Natural killer cell treated with Interleukin-12 subunit alpha and Interleukin-12 subunit beta and Interleukin-15 and Interleukin-18, amount 100 ng/mL, for 72 hours (primary cell): ENCODE measurements around the gene MRGPRG. TPM values are rescaled to one million over a fixed set of nuclear protein-coding genes. Genes with fewer than 3 reads are reported as not detected.
"Not testable (repeated sequence)": the region's sequence is repeated elsewhere in the genome, so short reads cannot be mapped to it uniquely, and the experiment has no call there.

Source experiments
- ATAC-seq, 2 donors: fragments of 150-1000 bp; cut with Tn5 transposase in 1 of 2; sonication (Bioruptor Pico), chemical (Tn5 transposase) in 1 of 2; 2 replicates each; pipeline ENCODE4 v1.10.0; 2021
- DNase-seq: peaks from one replicate; pipeline ENCODE4 v3.0.0; 2022; ENCODE audit warnings: low spot score
- H3K27ac Mint-ChIP-seq, 2 donors: 1 replicate in 1 of 2; 2 replicates in 1 of 2; pipeline ENCODE4 v1.8.0; 2022; ENCODE audit warnings: mixed read lengths in 2 of 2, mild to moderate bottlenecking in 1 of 2, moderate library complexity in 1 of 2
- H3K27me3 Mint-ChIP-seq, 2 donors: 1 replicate in 1 of 2; 2 replicates in 1 of 2; pipeline ENCODE4 v1.8.0; 2022; ENCODE audit warnings: mixed read lengths in 2 of 2
- H3K36me3 Mint-ChIP-seq: one replicate; pipeline ENCODE4 v1.8.0; 2022; ENCODE audit warnings: mixed read lengths
- H3K4me1 Mint-ChIP-seq, 2 donors: 1 replicate in 1 of 2; 2 replicates in 1 of 2; pipeline ENCODE4 v1.8.0; 2022; ENCODE audit warnings: low read depth in 2 of 2, mixed read lengths in 2 of 2, mild to moderate bottlenecking in 1 of 2
- H3K4me3 Mint-ChIP-seq: one replicate; pipeline ENCODE4 v1.8.0; 2022; ENCODE audit warnings: mixed read lengths
- H3K9me3 Mint-ChIP-seq: 2 replicates; pipeline ENCODE4 v1.8.0; 2022; ENCODE audit warnings: mixed read lengths
- total RNA-seq, 2 donors: library from RNA; stranded (reverse); gene quantifications; one replicate each; pipeline ENCODE4 v1.2.3, GENCODE V29; 2022

The MRGPRG gene, protein sequence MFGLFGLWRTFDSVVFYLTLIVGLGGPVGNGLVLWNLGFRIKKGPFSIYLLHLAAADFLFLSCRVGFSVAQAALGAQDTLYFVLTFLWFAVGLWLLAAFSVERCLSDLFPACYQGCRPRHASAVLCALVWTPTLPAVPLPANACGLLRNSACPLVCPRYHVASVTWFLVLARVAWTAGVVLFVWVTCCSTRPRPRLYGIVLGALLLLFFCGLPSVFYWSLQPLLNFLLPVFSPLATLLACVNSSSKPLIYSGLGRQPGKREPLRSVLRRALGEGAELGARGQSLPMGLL
- not detected for total RNA-seq

GRCh38 chr11:3218483-3219280, at the start of gene MRGPRG:
TSS of gene MRGPRG (minus strand) at chr11:3218813. CDS start at chr11:3218813, 0 bp downstream.
- Mint-ChIP-seq H3K27ac (no peak within 1 kb of the TSS), H3K27me3 (peaks cover 11 to 20% of the 10 kb centered on the region in 2 donors), H3K36me3 (no peaks in the 10 kb centered on the region), H3K4me3 (no peak within 1 kb of the TSS), H3K4me1 (peaks cover 7 to 10% of the 10 kb centered on the region in 2 donors), H3K9me3 (no peaks in the 10 kb centered on the region)
- DNase-seq (no peak), ATAC-seq (no peak)

- not testable (repeated sequence) for H3K36me3 Mint-ChIP-seq
These were observed 43.9 kb upstream of the MRGPRG start for GRCh38 chr11:3262548-3262947.

GRCh38 chr11:3261831-3262230, 43.2 kb upstream of the MRGPRG start:
- not testable (repeated sequence) for DNase-seq, H3K4me3 Mint-ChIP-seq, H3K4me1 Mint-ChIP-seq, H3K27ac Mint-ChIP-seq, H3K27me3 Mint-ChIP-seq, H3K9me3 Mint-ChIP-seq, H3K36me3 Mint-ChIP-seq, ATAC-seq

More at GRCh38 chr11:3262548-3262947, 43.9 kb upstream of the MRGPRG start:
- not testable (repeated sequence) for ATAC-seq, H3K27me3 Mint-ChIP-seq, H3K9me3 Mint-ChIP-seq, DNase-seq, H3K4me1 Mint-ChIP-seq, H3K4me3 Mint-ChIP-seq, H3K27ac Mint-ChIP-seq

- H3K4me3 Mint-ChIP-seq, H3K27me3 Mint-ChIP-seq, ATAC-seq, H3K27ac Mint-ChIP-seq, DNase-seq, H3K4me1 Mint-ChIP-seq, H3K36me3 Mint-ChIP-seq, H3K9me3 Mint-ChIP-seq: not testable (repeated sequence)
These were observed 38.9 kb upstream of the MRGPRG start for GRCh38 chr11:3257509-3257908.

GRCh38 chr11:3255241-3255640, 36.6 kb upstream of the MRGPRG start:
- not testable (repeated sequence) for H3K36me3 Mint-ChIP-seq, H3K27me3 Mint-ChIP-seq, H3K4me3 Mint-ChIP-seq, H3K9me3 Mint-ChIP-seq, ATAC-seq, H3K27ac Mint-ChIP-seq, H3K4me1 Mint-ChIP-seq, DNase-seq

- not testable (repeated sequence) for ATAC-seq, H3K27me3 Mint-ChIP-seq
These were observed 36.2 kb upstream of the MRGPRG start for GRCh38 chr11:3254773-3255172.

GRCh38 chr11:3245071-3245470, 26.5 kb upstream of the MRGPRG start:
- no peaks in the 10 kb centered on the region for H3K4me1 Mint-ChIP-seq
- no peak for ATAC-seq
- no peaks in the 10 kb centered on the region for H3K9me3 Mint-ChIP-seq
- no peaks in the 10 kb centered on the region for H3K36me3 Mint-ChIP-seq
- no peak overlapping the region for H3K27ac Mint-ChIP-seq
- no peak for DNase-seq
- peaks cover 14 to 17% of the 10 kb centered on the region in 2 donors for H3K27me3 Mint-ChIP-seq
- H3K4me3 Mint-ChIP-seq, result no peak overlapping the region

More at GRCh38 chr11:3254773-3255172, 36.2 kb upstream of the MRGPRG start:
- H3K27ac Mint-ChIP-seq, H3K9me3 Mint-ChIP-seq, H3K4me1 Mint-ChIP-seq, DNase-seq, H3K4me3 Mint-ChIP-seq, H3K36me3 Mint-ChIP-seq: not testable (repeated sequence)

DNA sequence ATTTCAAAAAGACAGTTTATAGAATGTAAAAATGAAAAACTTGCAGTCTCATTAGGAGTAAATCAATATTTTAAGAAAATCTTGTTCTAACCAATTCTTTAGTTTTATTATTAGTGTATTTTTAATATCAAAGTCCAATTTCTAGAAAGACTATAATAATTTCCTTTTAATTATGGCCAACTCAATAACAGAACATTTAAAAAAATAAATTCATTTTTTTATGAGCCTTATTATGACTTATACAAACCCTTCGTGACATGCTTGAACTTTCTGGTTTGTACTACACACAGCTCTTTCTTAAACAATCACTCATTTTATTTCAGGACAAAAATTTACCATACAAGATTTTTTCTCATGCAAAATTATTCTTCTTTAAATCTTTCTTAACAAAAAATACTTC, 25.3 kb upstream of the MRGPRG start:
- H3K4me1 Mint-ChIP-seq, result no peaks in the 10 kb centered on the region
- no peak overlapping the region for H3K4me3 Mint-ChIP-seq
- DNase-seq (no peak), ATAC-seq (no peak)
- no peak overlapping the region for H3K27ac Mint-ChIP-seq
- H3K9me3 Mint-ChIP-seq, result no peaks in the 10 kb centered on the region
- no peaks in the 10 kb centered on the region for H3K36me3 Mint-ChIP-seq
- peaks cover 18 to 25% of the 10 kb centered on the region in 2 donors for H3K27me3 Mint-ChIP-seq

- Mint-ChIP-seq H3K27me3 (peaks cover 16 to 30% of the 10 kb centered on the region in 2 donors), H3K4me3 (no peak overlapping the region), H3K4me1 (no peaks in the 10 kb centered on the region), H3K27ac (no peak overlapping the region), H3K36me3 (no peaks in the 10 kb centered on the region), H3K9me3 (no peaks in the 10 kb centered on the region)
- ATAC-seq, result no peak
- no peak for DNase-seq
These were observed 18.5 kb upstream of the MRGPRG start for GRCh38 chr11:3237119-3237518.

DNA sequence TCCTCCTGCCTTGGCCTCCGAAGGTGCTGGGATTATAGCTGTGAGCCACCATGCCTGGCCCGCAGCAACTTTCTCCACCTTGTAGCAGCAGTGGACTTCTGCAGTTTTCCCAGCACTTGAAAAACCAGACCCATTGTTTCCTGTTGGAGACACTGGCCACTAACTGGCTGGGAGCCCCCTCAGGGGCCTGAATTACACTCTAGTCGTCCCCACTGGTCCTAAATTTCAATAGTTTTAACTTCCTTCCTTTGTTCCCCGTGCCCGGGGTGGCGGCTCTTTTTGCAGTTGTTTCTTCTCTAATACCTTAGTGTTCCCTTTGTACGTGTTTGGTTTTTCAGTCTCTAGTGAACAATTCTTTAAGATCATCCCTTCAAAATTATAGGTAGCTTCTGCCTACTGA, 16.2 kb upstream of the MRGPRG start:
- DNase-seq, result no peak
- no peaks in the 10 kb centered on the region for H3K9me3 Mint-ChIP-seq
- no peak for ATAC-seq
- H3K4me1 Mint-ChIP-seq, result no peaks in the 10 kb centered on the region
- no peak overlapping the region for H3K4me3 Mint-ChIP-seq
- H3K27ac Mint-ChIP-seq, result no peak overlapping the region
- H3K36me3 Mint-ChIP-seq, result no peaks in the 10 kb centered on the region
- H3K27me3 Mint-ChIP-seq, result peaks cover 16 to 28% of the 10 kb centered on the region in 2 donors

- Mint-ChIP-seq H3K27ac (no peak overlapping the region), H3K4me1 (no peaks in the 10 kb centered on the region), H3K9me3 (no peaks in the 10 kb centered on the region), H3K36me3 (no peaks in the 10 kb centered on the region), H3K27me3 (peaks cover 15 to 22% of the 10 kb centered on the region in 2 donors), H3K4me3 (no peak overlapping the region)
- DNase-seq (no peak), ATAC-seq (no peak)
These were observed 14.3 kb upstream of the MRGPRG start for GRCh38 chr11:3232956-3233355.

GRCh38 chr11:3231851-3232744, 13.5 kb upstream of the MRGPRG start, which contains the start of gene MRGPRE:
TSS of gene MRGPRE (minus strand) at chr11:3232417. CDS start at chr11:3228799, 3,618 bp downstream.
- H3K36me3 Mint-ChIP-seq, result no peaks in the 10 kb centered on the region
- no peak within 1 kb of the TSS for H3K27ac Mint-ChIP-seq
- ATAC-seq (no peak), DNase-seq (no peak)
- H3K4me1 Mint-ChIP-seq, result no peaks in the 10 kb centered on the region
- peaks cover 15 to 22% of the 10 kb centered on the region in 2 donors for H3K27me3 Mint-ChIP-seq
- no peak within 1 kb of the TSS for H3K4me3 Mint-ChIP-seq
- H3K9me3 Mint-ChIP-seq, result no peaks in the 10 kb centered on the region

GRCh38 chr11:3231550-3231850, 12.9 kb upstream of the MRGPRG start:
- H3K4me1 Mint-ChIP-seq, result no peaks in the 10 kb centered on the region
- DNase-seq (no peak), ATAC-seq (no peak)
- H3K36me3 Mint-ChIP-seq, result no peaks in the 10 kb centered on the region
- H3K27me3 Mint-ChIP-seq, result peaks cover 15 to 22% of the 10 kb centered on the region in 2 donors
- H3K9me3 Mint-ChIP-seq, result no peaks in the 10 kb centered on the region
- no peak overlapping the region for H3K27ac Mint-ChIP-seq
- H3K4me3 Mint-ChIP-seq, result no peak overlapping the region
